Activated CD4-positive, alpha-beta T cell treated with anti-CD3 and anti-CD28 coated beads for 4 hours (primary cell): Measurements from ENCODE around the gene OCEL1.
"Not testable (repeated sequence)": the region's sequence is repeated elsewhere in the genome, so short reads cannot be mapped to it uniquely, and the experiment has no call there.

Experiments
- DNase-seq, 2 donors: peaks; one replicate each; pipeline ENCODE4 v3.0.0-alpha.2; 2020

The OCEL1 gene, protein sequence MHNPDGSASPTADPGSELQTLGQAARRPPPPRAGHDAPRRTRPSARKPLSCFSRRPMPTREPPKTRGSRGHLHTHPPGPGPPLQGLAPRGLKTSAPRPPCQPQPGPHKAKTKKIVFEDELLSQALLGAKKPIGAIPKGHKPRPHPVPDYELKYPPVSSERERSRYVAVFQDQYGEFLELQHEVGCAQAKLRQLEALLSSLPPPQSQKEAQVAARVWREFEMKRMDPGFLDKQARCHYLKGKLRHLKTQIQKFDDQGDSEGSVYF

DNA sequence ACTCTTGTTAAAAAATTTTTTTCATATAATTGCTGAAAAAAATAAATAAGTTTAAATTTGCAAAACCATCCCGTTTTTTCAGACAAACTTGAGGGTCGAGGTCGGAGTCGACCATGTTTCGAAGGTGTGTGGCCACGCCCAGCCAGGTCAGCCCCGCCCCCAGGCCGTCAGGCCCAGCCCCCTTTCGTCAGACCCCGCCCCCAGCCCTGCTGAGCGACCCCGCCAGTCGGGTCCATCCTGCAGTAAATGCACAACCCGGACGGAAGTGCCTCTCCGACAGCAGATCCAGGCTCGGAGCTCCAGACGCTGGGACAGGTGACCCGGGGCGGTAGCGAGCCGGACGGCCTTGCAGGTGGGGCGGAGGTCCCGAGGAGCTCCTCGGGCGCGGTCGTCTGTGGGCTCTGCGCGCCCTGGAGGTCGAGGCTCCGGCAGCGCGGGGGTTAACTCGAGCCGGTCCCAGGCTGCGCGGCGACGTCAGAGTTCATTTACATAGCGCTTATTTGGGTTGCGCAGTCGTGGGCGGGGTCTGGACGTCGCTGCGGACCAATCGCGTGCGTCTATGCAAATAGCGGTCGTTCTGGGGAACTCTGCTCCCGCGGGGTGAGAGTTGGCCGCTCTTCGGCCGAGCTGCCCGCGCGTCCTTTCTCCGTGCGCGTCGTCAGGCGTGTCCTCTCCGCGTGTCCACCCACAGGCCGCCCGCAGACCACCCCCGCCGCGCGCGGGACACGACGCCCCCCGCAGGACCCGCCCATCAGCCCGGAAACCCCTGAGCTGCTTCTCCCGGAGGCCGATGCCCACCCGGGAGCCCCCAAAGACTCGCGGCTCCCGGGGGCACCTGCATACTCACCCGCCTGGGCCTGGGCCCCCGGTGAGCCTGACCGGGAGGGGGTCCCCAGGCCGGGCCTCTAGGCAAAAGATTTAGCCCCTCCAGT, at the start of gene OCEL1:
Gene OCEL1, plus strand, starts transcription at position 225 of the 932 bp plus-strand sequence. Its CDS starts 22 bp downstream, at position 247.
- DNase-seq: peak; percentile 96 to 97

DNA sequence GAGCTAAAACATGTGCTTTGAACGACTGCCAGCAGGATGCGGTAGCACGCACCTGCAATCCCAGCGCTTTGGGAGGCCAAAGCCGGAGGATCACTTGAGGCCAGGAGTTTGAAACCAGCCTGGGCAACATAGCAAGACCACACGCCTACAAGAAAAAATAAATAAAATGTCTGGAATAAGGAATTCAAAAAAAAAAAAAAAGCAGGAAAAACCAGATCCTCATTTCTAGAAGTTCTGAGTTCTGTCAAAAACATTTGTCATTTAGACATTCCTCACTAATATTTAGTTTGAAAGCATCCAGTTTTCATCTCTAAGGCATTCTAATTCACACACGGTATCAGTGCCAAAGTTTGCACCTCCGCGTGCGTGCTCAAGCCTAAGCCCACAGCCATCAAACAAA, 47.7 kb upstream of the OCEL1 start:
- DNase-seq: no peak

DNA sequence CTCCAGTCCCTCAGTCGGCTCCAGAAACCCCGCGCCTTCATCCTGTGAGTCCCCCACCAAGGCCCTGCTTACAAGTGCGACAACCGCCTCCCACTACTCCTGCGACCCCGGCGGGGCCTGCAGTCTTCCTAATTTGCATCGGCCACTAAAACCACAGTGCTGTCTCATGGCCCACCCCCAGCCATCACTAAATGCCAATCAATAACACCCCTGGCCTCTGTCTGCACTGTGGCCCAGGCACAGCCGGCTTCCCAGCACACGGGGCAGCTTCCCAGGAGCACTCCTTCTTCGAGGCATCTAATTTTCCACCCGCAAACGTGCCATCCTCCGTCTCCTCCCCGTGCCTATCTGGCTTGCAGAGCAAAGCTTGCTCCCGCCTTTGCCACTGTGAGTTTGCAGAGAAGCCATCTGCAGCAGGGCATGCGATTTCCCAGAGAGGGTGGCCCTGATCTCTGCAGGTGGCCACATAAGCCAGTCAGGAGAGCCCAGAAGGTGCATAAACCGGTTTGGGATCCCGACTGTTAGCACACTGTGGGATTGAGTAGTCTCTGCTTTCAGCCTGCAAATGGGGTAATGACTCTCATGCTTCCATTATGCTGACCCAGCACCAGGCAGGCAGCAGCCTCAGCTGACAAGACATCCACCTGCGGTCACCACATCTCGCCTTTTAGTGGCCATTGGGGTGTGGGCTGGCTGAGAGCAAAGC, 44.9 kb upstream of the OCEL1 start:
- DNase-seq: no peak

DNA sequence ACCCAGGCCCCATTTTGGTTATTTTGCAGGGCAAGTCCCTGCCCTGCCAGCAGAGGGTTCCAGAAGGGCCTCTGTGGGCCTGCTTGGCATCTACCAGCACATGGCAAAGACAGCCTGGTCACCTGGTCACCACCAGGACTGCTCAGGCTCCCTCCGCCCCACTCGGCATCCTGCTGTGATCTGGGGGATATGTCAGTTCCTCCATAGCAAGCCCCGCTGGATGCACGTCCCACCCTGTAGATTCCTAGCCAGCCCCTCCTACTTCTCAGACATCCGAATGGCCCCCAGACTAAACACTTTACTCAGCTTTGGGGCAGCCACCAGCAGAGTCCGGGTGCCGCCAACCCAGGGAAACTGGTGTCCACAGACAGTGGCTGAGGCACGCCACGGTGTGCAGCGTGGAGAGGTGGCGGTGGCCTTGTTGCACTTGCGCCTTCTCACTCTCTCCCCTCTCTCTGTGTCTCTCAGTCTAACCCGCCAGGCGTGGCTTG, 42.7 kb upstream of the OCEL1 start:
- DNase-seq: no peak

DNA sequence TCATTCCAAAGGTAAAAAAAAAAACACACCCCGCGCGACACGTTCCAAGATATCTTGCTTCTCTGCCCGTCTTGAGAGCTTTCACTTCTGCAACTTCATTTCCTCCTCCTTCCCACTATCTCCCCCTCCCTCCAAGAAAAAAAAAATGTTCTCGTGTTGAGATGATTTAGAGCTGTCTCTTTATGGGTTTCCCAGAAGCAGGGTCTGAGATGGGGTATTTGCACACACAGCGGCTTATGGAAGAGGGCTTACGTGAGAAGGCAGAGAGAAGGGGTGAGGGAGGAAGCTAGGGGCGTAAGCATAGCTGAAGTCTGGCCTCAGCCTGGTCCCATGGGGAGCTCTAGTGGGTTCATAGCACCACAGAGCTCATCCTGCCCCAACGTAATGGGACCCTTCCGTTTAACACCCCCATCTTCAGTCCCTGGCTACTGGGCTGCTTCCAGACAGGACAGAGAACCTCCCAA, 42.1 kb upstream of the OCEL1 start:
- peak in 1 of 2 donors; percentile 23 for DNase-seq

DNA sequence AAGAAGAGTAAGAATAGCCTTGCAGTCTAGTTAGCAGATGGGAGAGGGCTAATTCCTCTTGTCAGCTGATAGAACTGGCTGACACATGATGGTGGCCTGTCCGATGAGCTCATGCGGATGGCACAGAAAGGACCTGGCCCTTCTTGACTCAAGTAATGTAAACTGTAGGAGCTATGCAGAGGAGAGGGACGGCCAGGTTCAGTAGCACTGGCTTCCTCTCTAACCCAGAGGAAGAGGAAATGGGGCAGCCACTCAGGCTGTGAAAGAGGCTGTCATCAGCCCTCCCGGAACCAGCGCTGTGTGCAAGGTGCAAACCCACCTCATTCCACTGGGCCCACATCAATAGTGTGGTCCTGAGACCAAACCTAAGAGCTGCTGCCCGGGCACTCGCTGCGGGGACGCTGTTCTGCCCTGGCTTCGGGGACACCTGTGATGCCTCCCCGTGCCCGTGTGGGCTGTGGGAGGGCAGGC, 41.6 kb upstream of the OCEL1 start:
- peak; percentile 34 to 37 for DNase-seq

DNA sequence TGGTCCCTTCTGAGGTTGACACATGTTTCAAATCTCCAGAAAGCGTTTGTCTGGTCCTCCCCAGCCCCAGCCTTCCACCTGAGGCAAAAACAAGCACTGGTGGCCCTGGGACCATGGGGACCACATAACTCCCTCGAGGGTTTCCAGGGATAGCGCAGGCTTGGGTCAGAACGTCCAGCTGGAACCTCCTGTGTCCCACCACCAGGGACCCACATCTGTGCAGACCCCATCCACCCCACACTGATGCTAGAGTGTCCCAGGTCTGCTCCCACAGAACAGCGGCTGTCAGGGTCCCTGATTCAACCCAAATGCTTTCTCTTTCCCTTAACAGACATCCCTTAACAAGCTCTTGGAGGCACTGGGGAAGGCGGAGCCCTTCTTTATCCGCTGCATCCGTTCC, 40.4 kb upstream of the OCEL1 start:
- no peak for DNase-seq

DNA sequence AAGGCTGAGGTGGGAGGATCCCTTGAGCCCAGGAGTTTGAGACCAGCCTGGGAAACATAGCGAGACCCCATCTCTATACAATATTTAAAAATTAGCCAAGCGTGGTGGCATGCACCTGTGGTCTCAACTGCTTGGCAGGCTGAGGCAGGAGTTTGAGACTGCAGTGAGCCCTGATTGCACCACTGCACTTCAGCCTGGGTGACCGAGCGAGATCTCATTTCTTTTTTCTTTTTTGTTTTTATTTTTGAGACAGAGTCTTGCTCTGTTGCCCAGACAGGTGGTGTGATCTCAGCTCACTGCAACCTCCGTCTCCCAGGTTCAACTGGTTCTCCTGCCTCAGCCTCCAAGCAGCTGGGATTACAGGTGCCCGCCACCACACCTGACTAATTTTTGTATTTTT, 34.3 kb upstream of the OCEL1 start:
- not testable (repeated sequence) for DNase-seq

DNA sequence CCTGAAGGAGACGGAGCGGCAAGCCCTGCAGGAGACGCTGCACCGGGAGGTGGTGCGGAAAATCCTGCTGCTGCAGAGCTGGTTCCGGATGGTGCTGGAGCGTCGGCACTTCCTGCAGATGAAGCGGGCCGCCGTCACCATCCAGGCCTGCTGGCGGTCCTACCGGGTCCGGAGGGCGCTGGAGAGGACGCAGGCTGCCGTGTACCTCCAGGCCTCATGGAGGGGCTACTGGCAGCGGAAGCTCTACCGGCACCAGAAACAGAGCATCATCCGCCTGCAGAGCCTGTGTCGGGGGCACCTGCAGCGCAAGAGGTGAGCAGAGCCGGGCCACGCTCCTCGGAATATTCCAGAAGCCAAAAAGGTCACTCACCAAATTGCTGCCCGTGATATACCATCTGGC, 33.3 kb upstream of the OCEL1 start:
- DNase-seq: no peak

DNA sequence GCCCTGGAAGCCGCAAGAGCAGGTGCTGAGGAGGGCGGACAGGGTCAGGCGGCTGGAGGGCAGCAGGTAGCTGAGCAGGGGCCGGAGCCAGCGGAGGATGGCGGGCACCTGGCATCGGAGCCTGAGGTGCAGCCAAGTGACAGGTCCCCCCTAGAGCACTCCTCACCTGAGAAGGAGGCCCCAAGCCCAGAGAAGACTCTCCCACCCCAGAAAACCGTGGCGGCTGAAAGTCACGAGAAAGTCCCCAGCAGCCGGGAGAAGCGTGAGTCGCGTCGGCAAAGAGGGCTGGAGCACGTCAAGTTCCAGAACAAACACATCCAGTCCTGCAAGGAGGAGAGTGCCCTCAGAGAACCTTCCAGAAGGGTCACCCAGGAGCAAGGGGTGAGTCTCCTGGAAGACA, 31.4 kb upstream of the OCEL1 start:
- no peak for DNase-seq

DNA sequence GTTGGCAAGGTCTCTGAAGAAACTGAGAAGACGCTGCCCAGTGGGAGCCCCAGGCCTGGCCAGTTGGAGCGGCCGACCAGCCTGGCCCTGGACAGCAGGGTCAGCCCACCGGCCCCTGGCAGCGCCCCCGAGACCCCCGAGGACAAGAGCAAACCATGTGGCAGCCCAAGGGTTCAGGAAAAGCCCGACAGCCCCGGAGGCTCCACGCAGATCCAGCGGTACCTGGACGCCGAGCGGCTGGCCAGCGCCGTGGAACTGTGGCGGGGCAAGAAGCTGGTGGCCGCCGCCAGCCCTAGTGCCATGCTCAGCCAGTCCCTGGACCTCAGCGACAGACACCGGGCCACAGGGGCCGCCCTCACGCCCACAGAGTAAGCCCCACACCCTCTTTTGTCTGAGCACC, 30.9 kb upstream of the OCEL1 start:
- DNase-seq: no peak

DNA sequence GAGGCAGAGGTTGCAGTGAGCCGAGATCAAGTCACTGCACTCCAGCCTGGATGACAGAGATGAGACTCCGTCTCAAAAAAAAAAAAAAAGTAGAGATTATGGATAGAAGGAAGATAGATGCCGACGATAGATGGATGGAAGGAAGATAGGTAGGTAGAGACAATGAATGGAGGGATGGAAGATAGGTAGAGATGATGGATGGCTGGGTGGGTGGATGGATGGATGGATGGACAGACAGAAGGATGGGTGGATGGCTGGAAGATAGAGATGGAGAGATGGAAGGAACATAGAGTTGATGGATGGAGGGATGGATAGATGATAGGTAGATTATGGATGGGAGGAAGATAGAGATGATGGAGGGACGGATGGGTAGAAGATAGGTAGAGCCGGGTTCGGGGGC, 29.4 kb upstream of the OCEL1 start:
- no peak for DNase-seq

DNA sequence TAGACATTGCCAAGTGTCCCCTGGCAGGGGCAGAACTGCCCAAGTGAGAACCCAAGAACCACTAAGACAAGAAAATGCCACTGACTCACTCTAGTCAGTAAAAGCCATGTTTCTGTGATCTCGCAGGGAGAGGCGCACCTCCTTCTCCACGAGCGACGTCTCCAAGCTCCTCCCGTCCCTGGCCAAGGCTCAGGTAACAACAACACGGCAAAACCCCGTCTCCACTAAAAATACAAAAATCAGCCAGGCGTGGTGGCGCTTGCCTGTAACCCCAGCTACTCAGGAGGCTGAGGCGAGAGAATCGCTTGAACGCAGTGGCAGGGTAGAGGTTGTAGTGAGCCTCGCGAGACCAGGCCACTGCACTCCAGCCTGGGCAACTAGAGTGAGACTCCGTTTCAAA, 28.4 kb upstream of the OCEL1 start:
- DNase-seq: no peak

DNA sequence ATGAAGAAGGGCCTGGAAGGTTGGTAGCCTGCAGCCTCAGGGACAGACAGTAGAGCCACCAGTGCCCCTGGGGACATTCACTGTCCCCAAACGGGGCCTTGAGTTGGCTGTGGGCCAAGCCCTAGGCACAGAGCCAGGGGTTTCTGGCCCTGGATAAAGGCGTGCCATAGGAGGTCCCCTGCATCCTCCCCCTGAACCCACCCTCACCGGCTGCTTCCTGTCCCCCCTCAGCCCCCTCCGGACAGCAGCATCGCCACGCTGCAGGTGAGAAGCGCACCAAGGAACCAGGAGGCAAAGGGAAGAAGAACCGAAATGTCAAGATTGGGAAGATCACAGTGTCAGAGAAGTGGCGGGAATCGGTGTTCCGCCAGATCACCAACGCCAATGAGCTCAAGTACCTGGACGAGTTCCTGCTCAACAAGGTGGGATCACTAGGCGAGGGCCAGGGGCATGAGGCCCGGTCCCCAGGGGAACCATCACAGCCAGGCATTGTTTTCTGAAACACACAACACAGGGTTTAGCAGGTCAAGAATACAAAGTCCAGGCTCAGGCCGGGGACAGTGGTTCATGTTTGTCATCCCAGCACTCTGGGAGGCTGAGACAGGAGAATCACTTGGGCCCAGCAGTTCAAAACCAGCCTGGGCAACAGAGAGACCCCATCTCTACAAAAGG, 25.5 kb upstream of the OCEL1 start:
- DNase-seq: no peak

DNA sequence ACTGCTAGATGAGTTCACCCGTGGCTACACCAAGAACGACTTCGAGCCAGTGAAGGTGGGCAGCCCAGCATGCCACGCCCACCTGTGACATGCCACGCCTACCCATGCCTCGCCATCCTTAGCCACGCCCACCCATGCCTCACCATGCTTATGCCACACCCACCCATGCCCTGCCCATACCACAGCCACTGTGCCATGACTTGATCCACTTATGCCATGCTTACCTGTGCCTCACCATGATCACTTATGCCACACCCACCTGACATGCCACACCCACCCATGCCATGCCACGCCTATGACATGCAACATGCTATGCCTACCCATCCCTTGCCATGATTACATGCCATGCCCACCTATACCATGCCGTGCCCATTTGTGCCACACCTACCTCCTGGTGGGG, 23.8 kb upstream of the OCEL1 start:
- no peak for DNase-seq

DNA sequence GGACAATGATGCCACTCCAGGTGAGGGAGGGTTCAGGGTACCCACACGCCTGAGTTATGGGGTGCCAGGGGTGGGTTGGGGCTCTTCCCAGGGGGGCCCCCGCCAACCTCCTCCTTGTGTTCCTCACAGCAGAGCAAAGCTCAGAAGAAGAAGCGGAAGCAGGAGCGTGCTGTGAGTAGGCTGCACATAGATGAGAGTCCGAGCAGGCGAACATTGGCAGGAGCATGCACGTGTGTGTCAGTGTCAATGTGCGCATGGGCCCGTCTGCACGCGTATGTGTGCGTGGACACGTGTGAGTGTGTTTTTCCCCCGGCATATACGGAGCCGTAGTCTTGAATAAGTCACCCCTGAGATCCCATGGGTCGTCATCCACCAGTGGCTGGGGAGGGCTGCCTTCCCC, 23.3 kb upstream of the OCEL1 start:
- DNase-seq: no peak

DNA sequence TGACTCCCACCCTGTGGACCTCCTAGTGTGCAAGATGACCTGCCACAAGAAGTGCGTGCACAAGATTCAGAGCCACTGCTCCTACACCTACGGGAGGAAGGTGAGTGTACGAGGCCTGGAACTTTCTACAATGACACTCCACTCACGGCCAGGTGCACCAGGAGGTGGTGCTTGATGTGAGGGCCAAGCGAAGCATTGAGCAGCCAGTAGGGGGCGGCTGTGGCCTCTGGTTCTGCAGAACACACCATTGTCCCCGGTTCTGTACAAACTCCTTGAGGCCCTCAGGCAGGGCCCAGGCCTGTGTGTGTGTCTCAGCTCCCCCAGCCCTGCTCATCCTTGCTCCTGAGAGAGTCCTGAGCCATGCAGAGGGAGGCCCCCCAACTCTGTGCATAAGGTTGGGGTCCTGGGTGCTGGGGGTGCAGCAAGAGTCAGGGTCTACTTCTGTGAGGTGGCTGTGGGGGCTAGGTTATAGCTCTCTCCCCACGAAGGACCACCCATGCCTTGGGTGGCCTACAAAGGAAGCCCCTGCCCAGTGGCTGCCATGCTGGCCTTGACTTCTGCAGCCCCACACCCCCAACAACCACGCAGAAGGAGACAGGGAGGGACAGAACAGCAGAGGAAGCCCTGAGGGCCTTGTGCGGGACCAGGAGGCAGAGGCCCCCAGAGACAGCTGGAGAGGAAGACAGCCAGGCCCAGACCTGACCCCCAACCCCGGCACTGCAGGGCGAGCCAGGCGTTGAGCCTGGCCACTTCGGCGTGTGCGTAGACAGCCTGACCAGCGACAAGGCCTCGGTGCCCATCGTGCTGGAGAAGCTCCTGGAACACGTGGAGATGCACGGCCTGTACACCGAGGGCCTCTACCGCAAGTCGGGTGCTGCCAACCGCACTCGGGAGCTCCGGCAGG, 20.5 kb upstream of the OCEL1 start:
- DNase-seq: peak; percentile 60 to 66

DNA sequence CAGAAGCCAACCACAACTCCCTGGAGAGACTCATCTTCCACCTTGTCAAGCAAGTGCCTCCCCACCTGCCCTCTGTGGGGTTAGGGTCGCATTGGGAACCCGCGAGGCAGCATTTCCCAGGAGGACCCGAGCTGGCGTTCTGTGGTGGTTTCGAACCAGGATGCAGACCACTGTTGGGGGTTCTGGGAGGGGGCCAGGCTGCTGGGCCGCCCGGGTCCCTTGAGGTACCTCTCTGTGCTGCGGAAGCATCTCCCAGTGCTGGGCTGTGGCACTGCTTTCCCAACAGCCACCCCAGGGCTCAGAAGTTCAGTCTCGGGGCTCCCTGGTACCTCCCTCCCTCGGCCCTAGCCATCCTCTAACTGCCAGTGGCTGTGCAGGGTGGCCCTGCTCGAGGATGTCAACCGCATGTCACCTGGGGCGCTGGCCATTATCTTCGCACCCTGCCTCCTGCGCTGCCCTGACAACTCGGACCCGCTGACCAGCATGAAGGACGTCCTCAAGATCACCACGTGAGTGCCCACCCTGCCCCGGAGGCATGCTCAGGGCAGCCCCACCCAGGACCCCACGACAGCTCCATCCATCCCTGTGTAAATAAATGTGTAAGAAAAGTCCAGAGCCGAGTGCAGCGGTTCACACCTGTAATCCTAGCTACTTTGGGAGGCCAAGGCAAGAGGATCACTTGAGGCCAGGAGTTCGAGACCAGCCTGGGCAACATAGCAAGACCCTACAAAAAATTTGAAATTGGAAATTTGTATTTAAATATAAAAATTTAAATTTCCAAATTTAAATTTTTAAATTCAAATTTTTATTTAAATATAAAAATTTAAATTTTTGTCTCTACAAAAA, 19.1 kb upstream of the OCEL1 start:
- no peak for DNase-seq

DNA sequence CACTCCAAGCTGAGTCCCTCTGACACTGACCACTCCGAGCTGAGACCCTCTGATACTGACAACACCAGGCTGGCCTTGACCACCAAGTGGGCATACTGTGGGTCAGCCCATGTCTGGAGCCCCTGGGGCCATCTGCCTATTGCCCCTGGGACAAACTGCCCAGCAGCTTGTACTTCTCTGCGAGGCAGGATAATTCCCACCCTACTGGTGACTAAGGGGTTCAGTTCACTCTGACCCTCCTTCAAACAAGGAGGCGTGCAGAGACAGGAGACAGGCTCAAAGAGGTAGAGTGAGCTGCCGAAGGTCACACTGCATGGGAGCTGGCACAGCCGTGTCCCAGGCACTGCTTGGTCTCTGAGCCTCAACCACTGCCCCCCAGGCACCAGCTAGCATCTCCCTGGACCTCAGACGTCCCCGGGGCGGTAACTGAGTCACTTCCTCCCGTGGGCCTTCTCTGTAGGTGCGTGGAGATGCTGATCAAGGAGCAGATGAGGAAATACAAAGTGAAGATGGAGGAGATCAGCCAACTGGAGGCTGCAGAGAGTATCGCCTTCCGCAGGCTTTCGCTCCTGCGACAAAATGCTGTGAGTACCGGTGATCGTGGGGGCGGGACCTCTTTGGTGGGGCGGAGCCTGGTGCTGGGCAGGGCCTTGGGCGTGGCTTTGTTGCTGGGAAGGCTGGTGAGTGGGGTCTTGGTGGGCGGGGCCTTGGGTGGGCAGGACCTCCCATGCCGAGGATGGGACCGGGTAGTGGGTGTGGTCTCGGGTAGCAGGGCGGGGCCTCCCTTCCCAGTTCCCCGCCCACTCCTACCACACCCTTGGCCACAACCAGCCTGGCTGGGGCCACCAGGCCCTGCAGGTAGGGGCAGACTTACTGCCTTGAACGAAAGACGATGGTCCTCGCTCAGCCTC, 16.6 kb upstream of the OCEL1 start:
- DNase-seq: peak in 1 of 2 donors; percentile 31
